Stimulated activated CD4-positive, alpha-beta T cell treated with anti-CD3 and anti-CD28 coated beads, Interleukin-2, amount 100 ng/mL, for 24 hours (primary cell): ENCODE data around the gene ADRM1.

Experiments
- DNase-seq, 2 donors: peaks; one replicate each; pipeline ENCODE4 v3.0.0-alpha.2; 2020

ADRM1 gene, protein sequence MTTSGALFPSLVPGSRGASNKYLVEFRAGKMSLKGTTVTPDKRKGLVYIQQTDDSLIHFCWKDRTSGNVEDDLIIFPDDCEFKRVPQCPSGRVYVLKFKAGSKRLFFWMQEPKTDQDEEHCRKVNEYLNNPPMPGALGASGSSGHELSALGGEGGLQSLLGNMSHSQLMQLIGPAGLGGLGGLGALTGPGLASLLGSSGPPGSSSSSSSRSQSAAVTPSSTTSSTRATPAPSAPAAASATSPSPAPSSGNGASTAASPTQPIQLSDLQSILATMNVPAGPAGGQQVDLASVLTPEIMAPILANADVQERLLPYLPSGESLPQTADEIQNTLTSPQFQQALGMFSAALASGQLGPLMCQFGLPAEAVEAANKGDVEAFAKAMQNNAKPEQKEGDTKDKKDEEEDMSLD

DNA sequence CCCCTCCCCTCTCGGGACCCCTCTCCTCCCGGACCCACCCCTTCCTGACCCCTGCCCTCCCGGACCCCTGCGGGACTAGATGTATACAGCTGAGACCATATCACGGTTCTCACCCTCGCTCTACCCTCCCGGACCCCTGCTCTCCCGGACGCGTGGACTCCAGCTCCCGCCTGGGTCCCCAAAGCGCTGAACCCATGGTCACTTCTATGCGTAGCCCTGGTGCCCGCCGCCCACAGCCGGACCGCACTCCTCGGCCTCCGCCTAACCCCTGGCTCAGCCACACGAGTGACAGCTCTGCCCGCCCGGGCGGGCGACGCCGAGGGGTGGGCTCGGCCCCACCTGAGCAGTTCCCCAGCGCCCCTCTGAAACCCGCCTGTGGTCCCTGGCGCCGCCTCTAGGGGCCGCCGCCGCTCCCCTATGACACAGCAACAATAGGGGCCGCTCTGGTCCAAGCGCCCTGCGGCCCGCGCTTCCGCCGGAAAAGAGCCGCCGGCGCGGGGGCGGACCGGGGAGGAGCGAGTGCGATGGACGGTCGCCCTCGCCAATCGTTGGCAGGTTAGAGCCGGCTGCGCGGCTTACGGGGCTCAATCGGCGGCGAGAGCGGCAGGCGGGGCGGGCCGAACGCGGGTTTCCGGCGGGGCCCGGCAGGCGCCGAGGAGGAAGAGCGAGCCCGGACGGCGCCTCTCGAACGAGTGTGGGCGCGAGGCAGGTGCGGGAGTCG lies at the start of gene ADRM1:
Gene ADRM1 (plus strand): TSS at position 657 of the 721 bp plus-strand sequence. CDS start 572 bp downstream, outside the sequence.
- DNase-seq, result peak; percentile 96

DNA sequence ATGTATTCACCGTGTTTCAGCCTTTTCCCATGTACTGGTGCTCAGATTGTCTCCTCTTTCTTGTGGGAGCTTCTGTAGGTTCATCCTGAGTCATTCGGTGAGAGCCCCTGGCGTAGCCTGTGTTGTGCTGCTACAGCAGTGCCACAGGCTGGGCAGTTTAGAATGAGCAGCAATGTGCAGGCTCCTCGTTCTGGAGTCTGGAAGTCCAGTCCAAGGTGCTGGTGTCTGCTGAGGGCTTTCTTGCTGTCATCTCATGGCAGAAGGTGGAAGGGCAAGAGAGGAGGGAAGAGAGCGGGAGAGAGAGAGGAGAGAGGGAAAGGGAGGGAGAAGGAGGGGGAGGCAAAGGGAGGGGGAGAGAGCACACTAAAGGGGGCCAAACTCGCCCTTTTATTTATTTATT lies 49.4 kb upstream of the ADRM1 start:
- DNase-seq, result no peak

DNA sequence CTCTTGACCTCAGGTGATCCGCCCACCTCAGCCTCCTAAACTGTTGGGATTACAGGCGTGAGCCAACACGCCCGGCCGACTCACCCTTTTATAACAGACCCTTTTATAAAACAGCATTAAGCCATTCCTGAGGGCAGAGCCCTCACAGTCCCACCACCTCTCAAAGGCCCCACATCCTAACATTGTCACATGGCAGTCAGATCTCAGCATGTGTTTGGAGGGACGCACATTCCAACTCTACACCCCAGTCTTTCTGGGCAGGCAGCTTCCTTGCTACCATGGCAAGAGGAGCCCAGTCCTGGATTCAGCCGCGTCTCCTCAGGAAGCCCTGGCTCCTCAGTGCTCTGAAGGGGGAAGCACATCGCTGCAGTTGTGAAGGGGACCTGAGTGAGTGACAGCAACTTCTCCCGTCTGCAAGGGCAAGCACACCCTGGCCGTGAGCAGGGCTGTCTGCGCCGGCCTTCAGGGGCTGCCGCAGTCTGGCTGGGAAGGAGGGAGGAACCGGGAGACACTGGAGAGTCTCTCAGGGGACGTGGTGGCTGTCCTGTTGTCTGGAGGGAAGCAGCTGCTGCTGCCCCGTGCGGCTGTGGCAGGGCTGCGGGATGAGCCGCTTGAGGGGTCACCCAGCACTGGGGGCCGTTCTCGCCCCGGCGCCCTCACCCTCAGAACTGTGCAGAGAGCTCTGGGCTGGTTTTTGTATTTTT lies 48.6 kb upstream of the ADRM1 start:
- no peak for DNase-seq

DNA sequence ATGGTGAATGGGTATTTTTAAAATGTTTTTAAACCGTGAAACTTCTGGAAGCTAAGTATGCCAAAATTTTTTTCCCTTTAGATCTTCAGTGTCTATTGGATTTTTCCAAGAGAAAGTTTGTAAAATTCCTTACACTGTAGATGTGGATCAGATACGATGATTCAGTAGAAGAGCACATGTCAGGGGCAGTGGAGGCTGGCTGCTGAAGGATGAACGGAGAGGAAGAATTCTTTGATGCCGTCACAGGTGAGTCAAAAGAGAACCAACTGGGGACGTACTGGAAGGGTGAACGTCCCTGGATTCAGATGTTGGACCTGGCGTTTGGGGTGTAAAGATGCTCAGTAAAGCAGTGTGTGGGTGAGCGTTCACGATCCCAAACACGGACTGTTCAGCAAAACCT lies 46.8 kb upstream of the ADRM1 start:
- no peak for DNase-seq

DNA sequence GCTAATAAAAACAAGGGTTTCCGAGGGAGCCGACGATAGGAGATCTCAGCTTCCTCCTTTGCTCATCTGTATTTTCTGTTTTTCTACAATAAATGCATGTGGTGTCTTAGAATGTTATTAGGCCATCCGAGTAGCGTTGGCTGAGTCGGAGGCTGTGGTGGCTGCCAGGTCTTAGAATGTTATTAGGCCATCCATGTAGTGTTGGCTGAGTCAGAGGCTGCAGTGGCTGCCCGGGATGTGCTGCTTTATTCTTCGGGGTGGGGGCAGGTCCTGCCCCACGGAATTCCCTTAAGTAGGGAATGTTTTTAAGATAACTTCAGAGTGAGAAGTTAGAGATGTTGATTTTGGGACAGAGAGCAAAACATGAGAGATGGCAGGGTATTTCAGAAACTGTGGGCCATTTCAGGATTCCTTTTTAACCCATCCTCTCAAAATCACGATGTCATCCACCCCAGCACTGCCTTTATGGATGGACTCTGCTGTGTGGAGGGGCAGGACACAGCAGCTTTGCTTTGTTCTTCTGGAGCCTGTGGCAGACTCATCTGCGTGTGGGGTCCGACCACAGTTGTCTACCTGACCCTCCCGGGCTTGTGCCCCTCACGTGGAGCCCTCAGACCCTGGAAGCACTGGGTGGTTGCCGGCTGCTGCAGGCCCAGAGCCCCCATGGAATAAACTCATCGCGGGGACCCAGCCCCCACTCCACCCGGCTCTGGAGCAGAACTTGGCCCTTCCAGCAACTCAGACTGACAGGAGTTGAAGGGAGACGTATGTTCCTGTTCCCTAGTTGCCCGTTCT lies 44.1 kb upstream of the ADRM1 start:
- no peak for DNase-seq

DNA sequence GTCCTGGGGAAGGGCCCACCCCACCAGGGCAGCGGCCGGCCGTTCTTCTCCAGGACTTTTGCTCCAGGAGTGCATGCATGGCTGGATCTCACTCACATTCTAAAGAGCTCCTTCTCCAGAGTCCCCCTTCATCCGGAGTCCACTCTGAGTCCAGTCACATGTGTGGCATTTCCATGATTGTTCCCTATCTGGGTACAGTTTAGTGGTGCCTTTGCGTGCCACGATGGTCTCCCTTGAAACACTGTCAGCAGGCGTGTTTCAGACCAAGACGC lies 43.6 kb upstream of the ADRM1 start:
- DNase-seq, result no peak

DNA sequence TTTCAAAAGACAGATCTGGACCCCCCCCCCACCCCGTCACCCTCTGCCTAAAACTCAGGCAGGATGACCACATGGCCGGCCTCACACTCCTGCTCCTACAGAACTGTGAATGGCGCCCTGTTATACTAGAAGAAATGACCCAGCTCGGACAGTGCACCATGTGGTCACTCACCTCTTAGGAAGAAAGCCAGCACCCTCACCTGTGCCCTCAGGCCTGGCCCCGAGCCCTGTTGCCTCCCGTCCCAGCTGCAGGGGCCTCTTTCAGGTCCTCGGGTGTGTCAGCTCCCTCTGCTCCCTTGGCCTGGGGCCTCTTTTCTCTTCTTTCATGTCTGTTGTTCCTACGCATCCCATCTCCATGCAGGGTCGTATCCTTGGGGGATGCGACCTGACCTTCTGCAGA lies 40.7 kb upstream of the ADRM1 start:
- no peak for DNase-seq

DNA sequence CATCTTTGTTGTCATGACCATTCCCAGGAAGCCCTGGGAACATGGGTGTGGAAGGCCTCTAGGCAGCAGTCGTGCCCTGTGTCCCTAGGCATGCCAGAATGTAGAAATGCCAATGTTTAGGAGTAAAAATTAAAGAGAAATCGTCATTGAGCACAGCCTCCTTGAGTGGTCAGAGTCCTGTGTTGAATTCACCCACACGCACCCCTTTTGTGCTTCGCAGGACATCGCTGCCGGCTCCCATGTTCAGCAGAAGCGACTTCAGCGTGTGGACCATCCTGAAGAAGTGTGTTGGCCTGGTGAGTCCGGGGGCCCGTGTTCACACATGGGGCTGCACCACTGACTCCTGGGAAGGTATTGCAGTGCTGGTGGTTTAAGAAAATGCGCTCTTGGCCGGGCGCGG lies 39.4 kb upstream of the ADRM1 start:
- no peak for DNase-seq

DNA sequence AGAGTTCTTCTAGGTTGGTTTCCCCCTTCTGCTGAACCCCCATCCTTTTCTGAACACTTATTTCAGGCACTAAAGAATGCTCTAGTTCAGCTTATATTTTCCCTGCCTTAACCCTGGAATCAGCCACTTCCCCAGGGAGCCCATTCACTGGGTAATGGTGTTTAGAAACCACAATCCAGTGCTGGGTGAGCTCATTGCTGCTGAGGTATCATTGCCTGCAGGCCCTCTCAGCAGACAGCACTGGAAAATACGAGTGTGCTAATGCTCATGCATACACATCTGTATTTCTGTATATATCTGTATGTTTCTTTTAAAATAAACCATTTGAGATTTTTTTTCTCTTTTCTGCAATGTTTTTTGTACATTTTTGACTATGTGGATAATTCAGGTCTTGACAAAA lies 37.4 kb upstream of the ADRM1 start:
- no peak for DNase-seq

DNA sequence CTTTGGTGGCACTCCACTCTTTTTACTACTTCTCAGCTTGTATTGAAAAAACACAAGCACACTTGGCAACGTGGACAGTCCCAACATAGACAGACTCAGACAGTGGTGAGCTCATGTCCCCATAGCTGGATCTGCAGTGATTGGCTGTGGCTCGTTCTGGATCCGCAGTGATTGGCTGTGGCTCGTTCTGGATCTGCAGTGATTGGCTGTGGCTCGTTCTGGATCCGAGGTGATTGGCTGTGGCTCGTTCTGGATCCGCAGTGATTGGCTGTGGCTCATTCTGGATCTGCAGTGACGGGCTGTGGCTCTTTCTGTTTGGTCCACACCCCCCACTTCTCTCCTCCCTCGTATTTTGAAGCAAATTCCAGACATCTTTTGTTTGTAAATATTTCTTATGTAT lies 36.5 kb upstream of the ADRM1 start:
- DNase-seq, result no peak

DNA sequence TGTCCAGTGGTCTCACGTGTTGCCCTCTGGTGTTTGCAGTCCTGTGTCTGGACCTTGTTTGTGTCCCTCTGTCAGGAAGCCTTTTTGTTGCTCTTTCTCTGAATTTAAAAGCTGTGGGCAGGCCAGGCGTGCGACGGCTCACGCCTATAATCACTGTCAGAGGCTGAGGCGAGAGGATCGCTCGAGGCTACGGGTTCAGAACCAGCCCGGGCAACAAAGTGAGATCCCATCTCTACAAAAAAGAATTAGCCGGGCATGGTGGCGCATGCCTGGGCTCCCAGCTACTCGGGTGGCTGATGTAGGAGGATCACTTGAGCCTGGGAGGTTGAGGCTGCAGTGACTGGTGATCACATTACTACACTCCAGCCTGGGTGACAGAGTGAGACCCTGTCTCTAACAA lies 35.9 kb upstream of the ADRM1 start:
- DNase-seq, result no peak

DNA sequence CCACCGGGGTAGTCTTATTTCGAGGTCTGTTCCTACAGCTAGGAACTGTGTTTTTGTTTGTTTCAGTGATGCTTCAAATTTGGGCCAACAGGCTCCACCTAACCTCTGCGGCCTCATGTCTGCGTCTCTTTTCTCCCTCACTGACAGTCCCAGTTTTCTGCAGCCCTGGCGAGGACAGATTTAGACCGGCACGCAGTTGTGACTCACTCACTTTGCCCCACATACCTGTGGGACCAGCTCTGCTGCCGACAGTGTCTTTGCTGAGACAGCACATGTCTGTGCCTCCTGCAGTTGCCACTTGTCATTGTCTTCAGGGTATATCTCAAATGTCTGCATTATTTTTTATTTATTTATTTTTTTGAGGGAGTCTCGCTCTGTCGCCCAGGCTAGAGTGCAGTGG lies 35.3 kb upstream of the ADRM1 start:
- DNase-seq, result no peak

DNA sequence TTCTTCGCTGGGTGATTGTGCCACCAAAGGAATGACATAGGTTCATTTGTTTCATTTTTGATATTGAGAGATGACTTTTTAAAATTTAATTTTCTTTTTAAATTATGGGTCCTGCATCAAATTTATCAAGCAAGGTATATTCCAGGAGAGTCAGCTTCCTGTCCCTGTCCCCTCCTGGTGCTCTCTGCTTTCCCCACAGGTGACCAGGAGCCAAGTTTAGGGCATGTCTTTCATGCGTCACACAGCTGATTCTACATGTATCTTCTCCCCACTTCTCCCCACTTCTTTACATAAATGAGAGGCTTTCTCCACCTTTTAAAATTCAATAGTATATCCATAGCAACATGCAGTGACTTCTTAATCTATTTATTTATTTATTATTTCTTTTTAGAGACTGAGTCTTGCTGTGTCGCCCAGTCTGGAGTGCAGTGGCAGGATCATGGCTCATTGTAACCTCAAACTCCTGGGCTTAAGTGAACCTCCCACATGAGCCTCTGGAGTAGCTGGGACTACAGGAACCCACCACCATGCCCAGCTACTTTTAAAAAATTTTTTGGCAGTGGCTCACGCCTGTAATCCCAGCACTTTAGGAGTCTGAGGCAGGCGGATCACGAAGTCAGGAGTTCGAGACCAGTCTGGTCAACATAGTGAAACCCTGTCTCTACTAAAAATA lies 34.4 kb upstream of the ADRM1 start:
- DNase-seq, result no peak

DNA sequence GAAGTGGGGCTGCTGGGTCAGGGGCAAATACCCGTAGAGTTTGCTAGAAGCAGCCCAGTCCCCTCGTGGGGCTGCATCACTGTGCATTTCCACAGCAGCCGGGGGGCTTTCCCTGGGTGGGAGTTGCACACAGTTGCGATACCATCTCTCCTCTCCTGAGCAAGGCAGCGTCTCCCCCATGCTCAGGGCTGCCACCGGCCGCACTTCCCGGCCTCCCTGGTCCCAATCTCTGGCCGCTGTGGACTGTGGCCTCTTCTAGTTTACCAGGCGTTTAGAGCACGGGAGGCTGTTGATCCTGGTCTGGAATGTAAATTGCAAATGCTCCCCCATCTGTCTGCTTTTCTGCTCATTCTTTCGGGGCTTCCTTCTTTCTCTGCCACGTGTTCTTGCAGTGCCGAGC lies 33.4 kb upstream of the ADRM1 start:
- DNase-seq, result no peak

DNA sequence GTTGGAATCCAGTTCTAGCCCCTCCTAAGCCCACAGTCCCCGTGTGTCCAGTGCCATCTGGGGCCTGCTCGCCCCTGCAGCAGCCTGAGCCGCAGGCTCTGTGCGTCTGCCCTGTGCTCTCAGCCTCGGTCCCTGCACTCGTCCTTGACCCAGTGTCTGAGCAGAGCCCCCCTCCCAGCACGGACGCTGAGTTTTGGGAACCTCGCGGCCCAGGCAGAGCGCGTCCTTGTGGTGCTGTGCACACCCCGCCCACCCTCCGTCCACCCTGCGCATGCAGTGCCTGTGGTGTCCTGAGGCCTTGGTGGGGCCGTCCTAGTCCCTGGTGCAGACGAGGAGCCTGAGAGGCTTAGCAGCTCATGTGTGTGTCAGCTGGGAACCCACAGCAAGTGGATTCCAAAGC lies 32.9 kb upstream of the ADRM1 start:
- no peak for DNase-seq

DNA sequence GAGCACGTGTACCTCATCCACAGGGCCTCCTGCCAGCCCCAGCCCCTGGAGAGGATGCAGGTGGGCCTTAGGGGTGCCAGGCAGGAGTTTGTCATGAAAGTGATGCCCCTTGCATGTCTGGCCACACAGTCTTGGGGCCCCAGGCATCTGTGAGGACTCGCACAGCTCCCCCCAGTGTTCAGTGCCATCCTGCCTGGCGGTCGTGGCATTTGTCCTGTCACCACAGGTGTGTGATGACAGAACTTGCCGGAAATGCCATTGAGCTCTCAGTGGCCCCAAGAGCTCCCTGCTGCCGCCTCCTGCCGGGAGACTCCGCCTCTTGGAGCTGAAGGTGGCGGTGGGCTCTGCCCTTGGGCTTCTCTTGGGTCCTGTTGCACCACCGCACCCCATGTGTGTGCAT lies 30.6 kb upstream of the ADRM1 start:
- DNase-seq, result no peak

DNA sequence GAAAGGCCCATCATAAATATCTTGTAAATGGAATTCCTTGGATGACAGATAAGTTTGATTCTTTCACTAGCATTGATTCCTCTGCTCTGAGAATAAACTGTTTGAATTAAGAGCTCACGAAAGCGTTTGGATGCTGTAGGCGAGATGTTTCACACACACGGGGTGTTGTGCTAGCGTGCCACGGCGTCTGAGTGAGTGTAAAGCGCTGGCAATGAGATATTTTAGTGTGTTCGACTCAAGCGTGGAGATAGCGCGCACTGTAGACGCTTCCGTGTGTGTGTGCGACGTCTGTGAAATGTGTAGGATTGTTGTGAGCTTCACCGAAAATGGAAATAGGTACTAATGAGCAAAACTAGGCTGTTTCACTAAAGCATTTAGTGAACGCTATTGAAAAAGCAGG lies 29.4 kb upstream of the ADRM1 start:
- DNase-seq, result no peak

DNA sequence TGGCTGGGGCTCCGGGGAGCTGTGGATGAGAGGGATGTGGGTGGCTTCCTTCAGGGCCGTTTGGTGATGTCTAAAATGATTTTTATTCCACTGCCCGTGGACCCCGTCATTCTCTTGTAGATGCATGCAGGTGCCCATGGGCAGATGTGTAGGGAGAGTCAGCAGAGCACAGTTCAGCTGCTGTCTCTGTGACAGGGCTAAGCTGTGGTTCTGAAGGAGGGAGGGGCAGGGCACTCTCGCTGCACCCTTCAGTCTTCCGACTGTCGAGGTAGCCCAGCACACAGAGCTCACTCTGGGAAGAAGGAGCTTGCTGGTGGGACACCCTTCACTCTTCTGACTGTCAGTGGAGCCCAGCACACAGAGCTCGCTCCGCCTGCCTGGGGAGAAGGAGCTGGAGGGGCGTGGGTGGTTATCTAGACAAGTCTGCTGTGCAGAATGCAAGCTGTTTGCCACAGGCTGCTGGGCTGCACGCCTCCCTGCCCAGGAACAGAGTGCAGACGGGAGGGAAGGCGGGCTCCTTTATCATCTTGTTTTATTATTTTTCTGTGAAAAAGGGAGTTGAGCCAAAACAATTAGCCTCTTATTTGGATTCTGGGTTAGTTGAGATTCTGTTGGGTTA lies 28.4 kb upstream of the ADRM1 start:
- DNase-seq, result no peak

DNA sequence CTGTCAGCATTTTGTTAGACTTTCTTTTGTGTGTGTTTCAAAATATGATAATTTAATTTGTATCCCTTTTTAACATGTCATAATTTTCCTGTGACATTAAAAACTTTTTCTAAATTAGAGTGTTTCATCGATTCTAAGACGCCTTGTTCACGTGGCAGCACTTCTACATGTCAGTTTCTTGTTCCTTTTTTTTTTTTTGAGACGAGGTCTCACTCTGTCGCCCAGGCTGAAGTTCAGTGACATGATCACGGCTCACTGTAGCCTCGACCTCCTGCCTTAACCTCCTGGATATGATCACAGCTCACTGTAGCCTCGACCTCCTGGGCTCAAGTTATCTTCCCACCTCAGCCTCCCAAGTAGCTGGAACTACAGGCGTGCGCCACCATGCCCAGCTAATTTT lies 27.6 kb upstream of the ADRM1 start:
- no peak for DNase-seq

DNA sequence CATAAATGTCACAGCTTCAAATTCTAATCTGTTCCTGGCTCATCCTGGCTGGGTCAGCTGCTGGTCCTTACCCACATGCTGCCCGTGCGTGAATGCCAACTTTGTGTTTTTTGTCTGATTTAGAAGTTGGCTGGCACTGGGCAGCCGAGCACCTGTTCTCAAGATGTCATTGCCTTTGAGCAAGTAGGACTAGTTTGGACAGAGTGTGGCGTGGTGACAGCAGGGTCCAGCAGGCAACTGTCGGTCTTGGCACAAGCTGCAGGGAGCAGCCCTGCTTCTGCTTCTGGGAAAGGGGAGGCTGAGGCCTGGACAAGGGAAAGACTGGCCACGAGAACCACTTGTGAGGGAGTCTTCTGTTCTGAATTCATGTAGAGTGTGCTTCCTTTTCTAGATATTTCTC lies 26.4 kb upstream of the ADRM1 start:
- DNase-seq, result no peak

DNA sequence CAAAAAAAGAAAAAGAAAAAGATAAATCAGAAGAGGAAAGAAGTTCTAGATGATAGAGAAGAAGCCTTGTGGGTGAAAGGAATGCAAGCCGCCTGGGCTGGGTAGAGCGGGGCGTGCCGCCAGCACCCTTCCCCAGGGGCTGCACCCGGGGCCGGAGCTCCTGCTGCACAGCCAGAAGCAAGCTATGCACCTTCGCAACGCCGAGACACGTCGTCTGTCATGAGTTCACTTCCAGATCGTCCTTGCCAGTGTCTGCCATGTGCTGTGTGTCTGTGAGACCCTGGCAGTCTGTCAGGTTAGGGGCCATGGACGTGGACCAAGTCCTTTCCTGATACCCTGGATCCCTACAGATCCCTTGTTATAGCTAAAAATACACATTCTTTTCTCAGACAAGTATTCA lies 25.5 kb upstream of the ADRM1 start:
- no peak for DNase-seq

DNA sequence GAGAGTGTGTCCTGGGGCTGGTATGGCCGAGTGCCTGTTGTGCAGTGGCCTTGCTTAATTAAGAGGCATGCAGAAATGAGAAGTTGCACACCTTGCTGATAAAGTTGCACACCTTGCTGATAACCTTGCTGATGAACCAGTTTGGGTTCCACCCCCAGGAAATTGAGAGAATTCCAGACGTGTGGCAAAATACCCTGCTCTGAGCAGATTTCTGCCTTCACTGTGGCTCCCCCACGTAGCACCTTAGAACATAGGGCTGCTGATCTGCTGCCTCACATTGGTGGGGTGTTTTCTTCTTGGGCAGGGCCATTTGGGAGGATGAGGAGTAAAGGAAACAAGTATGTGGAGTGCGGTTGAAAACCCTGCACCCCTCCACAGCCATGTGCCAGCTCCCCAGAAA lies 22.5 kb upstream of the ADRM1 start:
- DNase-seq, result no peak
